ENCODE data around the gene CGGBP1.

Gene CGGBP1

GRCh38 chr3:88075072-88075471 is 16.3 kb upstream of the CGGBP1 start:
- Histone ChIP-seq H3K36me3 (ENCODE audit: control insufficient read depth, insufficient read depth, low read length) (no peaks in the 10 kb centered on the region), H3K4me3 (replicated peaks; ENCODE audit: low read depth, low read length) (no peak overlapping the region), H3K27me3 (replicated peaks; ENCODE audit: control insufficient read depth, insufficient read depth, low read length) (no peaks in the 10 kb centered on the region)
- no peak for DNase-seq (ENCODE audit: extremely low read depth, insufficient read length)
- no peak for TF ChIP-seq CTCF (IDR thresholded peaks at IDR 0.05; ENCODE audit: insufficient read depth, low read length, poor library complexity, severe bottlenecking)

DNA sequence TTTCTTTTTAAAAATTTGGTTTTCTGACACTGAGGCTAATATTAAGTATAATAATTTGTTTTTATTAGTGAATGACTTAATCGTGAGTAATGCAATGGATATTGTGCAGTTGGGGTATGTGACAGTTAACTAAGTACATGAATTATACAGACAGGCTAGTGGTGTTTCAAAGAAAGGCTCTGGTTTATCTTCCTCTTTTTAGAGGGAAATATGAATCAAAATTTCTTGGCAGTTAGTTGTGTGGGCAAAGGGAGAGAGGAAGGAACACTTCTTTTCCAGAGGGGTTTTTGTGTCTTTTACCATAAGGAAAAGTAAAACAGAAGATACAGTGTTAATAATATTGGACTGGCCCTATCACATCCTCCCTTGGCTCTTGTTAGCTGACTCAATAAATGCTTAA is 2.9 kb upstream of the CGGBP1 start:
- DNase-seq (ENCODE audit: extremely low read depth, insufficient read length) = no peak
- no peak for TF ChIP-seq CTCF (IDR thresholded peaks at IDR 0.05; ENCODE audit: insufficient read depth, low read length, poor library complexity, severe bottlenecking)
- no peaks in the 10 kb centered on the region for H3K27me3 ChIP-seq (replicated peaks; ENCODE audit: control insufficient read depth, insufficient read depth, low read length)
- peak overlapping the region; percentile 95 for H3K4me3 ChIP-seq (replicated peaks; ENCODE audit: low read depth, low read length)
- H3K36me3 ChIP-seq (ENCODE audit: control insufficient read depth, insufficient read depth, low read length) = no peaks in the 10 kb centered on the region

DNA sequence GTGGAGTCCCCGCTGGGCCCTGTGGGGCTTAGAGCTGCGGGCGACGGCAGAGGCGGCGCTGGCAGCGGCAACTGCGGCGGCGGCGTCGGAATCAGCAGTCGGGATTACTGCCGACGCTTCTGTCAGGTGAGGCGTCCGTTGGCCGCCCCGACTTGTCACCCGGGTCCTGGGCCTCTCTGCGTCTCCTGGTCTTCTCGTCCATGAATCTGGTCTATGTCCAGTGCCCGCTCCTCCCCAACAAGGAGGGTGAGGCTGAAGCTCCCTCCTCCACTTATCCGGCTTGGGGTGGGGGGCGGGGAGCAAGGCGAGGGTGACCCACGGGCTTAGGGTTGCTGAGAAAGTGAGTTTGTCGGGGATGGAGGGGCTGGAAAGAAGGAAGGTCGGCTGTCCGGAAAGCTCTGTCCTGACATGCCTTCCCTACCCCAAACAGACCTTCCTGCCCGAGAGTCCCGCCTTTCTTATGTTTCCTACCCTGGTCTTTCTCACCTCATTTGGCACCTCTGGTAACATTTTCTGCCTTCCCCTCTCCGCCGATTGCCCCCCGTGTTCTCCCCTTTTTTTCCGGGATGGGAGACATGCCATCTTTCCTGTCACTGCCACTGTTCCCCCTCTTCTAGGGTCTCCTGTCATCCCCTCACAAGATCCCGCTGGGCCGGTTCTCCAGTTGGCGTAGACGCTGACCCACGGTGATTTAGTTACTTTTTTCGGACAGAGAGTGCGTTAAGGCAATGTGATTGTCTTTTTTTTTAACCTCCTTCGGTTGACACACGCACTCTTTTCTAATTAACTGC is 770 bp upstream of the CGGBP1 start:
- DNase-seq (ENCODE audit: extremely low read depth, insufficient read length) = no peak
- Histone ChIP-seq H3K27me3 (replicated peaks; ENCODE audit: control insufficient read depth, insufficient read depth, low read length) (no peaks in the 10 kb centered on the region), H3K4me3 (replicated peaks; ENCODE audit: low read depth, low read length) (peak overlapping the region; percentile 95), H3K36me3 (ENCODE audit: control insufficient read depth, insufficient read depth, low read length) (peaks cover 6% of the 10 kb centered on the region)
- TF ChIP-seq CTCF (IDR thresholded peaks at IDR 0.05; ENCODE audit: insufficient read depth, low read length, poor library complexity, severe bottlenecking) = no peak

- no peak for DNase-seq (ENCODE audit: extremely low read depth, insufficient read length)
- H3K27me3 ChIP-seq (replicated peaks; ENCODE audit: control insufficient read depth, insufficient read depth, low read length) = no peaks in the 10 kb centered on the region
- peaks cover 6% of the 10 kb centered on the region for H3K36me3 ChIP-seq (ENCODE audit: control insufficient read depth, insufficient read depth, low read length)
- no peak for TF ChIP-seq CTCF (IDR thresholded peaks at IDR 0.05; ENCODE audit: insufficient read depth, low read length, poor library complexity, severe bottlenecking)
- H3K4me3 ChIP-seq (replicated peaks; ENCODE audit: low read depth, low read length) = peak overlapping the region; percentile 65
These were observed 562 bp downstream of the CGGBP1 start for GRCh38 chr3:88058306-88058580.

DNA sequence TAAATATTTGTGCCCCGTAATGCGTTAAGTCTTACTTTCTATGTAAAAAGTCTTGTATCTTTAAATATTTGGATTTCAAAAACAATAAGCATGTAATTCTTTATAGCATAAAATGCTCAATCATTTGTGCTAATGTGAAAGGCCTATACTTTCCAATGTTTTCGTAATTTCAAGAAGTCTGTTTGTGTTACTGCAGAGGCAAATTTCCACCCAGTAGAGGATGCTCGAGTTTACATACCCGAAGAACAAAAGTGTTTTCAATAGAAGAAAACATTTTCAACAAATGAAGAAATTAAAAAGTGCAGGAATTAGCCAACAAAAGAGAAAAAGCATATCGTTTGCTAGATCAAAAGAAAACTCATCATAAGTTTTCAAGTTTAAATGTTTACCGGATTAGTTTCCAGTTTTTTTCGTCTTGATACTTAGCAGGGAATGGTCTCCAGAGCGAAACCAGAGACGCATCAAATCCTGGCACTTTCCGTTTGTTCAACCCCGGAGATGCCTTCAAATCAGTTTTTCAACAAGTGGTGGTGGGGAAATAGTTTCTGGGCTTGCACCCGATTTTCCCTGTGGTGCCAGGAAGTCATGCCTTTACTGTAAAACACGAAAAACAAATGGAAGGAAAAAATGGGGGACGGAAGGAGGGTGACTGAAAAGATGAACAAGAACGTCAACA is 1.0 kb downstream of the CGGBP1 start:
- DNase-seq (ENCODE audit: extremely low read depth, insufficient read length) = no peak
- Histone ChIP-seq H3K27me3 (replicated peaks; ENCODE audit: control insufficient read depth, insufficient read depth, low read length) (no peaks in the 10 kb centered on the region), H3K4me3 (replicated peaks; ENCODE audit: low read depth, low read length) (peak overlapping the region; percentile 65), H3K36me3 (ENCODE audit: control insufficient read depth, insufficient read depth, low read length) (peaks cover 6% of the 10 kb centered on the region)
- TF ChIP-seq CTCF (IDR thresholded peaks at IDR 0.05; ENCODE audit: insufficient read depth, low read length, poor library complexity, severe bottlenecking) = peak; percentile 24

Measured in GM06990 (cell line).